ENCODE data around the gene PPIG.
"Not testable (repeated sequence)": the region's sequence is repeated elsewhere in the genome, so short reads cannot be mapped to it uniquely, and the experiment has no call there.

Gene PPIG

DNA sequence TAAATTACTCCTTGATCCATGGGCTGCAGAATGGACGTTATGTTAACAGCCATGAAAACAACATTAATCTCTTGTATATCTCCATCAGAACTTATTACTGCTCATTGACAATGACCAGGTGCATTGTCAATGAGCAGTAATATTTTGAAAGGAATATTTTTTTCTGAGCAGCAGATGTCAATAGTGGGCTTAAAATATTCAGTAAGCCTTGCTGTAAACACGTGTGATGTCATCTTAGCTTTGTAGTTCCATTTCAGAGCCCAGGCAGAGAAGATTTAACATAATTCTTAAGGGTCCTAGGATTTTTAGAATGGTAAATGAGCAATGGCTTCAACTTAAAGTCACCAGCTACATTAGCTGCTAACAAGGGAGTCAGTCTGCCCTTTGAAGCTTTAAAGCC is 83.4 kb downstream of the PPIG start:
- no peak for DNase-seq

DNA sequence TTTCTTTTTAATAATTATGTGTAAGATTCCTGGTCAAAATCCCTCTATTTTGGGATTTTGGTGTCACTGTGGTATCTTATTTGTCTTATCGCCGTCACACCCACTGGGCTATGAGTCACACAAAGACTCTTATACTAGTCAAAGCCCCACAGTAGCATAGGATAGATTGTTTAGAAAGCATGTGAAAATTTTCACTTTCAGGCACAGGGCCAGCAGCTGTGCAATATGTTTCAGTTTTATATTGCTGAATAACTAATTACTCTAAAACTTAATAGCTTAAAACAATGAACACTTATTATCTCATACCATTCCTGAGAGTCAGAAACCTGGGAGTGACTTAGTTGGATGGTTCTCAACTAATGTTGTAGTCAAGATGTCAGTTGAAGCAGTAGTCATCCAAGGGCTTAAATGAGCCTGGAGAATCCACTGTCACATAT is 86.1 kb downstream of the PPIG start:
- DNase-seq: no peak

- DNase-seq: no peak
Measured at GRCh38 chr2:169670937-169671336, 86.8 kb downstream of the PPIG start.

- DNase-seq: no peak
Measured at GRCh38 chr2:169672406-169672805, 88.3 kb downstream of the PPIG start.

DNA sequence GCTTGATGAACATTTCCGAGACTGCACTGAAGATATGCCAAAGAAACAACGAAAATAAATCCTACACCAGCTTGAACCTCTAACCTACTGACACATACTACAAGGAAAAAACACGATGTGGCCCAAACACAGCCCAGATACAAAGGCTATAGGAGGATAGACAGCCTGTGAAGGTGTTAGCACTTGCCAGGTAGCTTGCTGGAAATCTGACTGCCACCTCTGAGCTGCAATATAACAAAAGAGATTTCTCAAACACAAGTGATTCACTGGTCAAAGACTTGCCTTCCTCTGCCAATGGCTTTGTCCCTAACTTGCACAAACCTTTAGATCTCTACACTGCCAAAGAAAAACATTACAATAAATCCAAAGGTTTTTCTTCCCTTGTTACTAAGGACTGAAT is 89.0 kb downstream of the PPIG start:
- no peak for DNase-seq

GRCh38 chr2:169673921-169674320 is 89.8 kb downstream of the PPIG start:
- DNase-seq: no peak

- DNase-seq: no peak
Measured at GRCh38 chr2:169676357-169676756, 92.2 kb downstream of the PPIG start.

DNA sequence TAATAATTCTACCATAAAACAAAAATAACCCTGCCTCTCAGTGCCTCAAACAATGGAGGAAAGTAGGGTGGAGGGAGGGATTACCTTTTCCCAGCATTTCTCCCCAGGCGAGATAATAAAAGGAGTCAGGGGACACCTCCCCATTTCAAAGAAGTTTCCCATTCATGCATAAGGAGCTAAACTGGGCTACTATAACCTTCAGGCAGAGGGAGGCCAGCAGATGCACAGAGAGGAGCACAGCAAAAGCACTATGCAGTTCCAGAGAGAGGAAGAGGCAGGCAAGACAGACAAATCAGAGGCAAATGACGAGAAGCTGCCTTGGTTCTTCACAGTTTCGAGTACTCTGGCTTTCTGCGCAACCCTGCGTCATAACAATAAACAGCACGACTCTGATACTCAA is 92.7 kb downstream of the PPIG start:
- no peak for DNase-seq

DNA sequence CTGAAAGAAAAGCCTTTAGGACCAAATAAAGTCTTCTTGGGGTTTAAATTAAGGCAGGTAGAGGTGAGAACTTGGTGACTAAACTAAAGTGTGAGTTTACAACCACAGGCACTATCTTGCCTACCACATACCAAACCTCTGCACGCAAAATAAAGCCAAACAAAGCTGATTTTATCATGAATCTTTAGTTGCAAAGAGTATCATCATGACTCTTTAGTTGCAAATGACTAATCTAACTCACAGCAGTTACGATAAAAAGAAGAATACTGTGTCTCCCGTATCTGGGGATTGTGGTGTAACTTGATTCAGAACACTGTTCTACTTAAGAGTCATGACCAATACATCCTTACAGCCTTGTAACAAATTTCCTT is 98.9 kb downstream of the PPIG start:
- DNase-seq: no peak

- no peak for DNase-seq
Measured at GRCh38 chr2:169683425-169684134, 99.4 kb downstream of the PPIG start.

- no peak for DNase-seq
Measured at GRCh38 chr2:169684135-169684565, 100.0 kb downstream of the PPIG start.

DNA sequence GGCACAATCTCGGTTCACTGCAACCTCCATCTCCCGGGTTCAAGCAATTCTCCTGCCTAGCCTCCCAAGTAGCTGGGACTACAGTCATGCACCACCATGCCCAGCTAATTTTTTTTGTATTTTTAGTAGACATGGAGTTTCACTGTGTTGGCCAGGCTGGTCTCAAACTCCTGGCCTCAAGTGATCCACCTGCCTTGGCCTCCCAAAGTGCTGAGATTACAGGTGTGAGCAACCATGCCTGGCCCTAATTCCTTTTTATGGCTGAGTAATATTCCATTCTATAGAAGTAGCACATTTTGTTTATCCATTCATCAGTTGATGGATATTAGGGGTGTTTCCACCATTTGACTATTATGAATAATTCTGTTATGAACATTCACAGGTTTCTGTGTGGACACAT is 100.6 kb downstream of the PPIG start:
- DNase-seq: not testable (repeated sequence)

DNA sequence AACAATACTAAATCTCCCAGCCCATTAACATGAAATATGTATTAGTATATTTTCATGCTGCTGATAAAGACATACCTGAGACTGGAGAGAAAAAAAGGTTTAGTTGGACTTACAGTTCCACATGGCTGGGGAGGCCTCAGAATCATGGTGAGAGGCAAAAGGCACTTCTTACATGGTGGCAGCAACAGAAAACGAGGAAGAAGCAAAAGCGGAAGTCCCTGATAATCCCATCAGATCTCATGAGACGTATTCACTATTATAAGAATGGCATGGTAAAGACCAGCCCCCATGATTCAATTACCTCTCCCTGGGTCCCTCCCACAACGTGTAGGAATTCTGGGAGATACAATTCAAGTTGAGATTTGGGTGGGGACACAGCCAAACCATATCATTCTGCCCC is 102.7 kb downstream of the PPIG start:
- not testable (repeated sequence) for DNase-seq

DNA sequence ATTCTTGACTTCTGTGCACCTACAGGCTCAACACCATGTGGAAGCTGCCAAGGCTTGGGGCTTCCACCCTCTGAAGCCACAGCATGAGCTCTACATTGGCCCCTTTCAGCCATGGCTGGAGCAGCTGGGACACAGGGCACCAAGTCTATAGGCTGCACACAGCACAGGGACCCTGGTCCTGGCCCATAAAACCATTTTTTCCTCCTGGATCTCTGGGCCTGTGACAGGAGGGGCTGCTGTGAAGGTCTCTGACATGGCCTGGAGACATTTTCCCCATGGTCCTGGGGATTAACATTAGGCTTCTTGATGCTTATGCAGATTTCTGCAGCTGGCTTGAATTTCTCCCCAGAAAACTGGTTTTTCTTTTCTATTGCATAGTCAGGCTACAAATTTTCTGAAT is 103.8 kb downstream of the PPIG start:
- not testable (repeated sequence) for DNase-seq

DNA sequence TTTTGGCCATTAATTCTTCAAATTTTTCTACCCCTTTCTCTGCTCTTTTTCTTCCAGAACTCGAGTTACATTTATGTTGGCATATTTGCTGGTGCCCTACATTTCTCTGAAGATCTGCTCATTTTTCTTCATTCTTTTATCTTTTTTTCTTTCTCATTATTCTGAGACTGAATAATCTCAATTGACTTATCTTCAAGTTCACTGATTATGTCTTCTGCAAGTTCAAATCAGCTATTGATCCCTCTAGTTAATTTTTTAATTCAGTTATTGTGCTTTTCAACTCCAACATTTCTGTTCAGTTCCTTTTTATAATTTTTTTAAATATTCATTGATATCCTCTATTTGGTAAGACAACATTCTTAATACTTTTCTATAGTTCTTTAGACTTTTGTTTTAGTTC is 106.8 kb downstream of the PPIG start:
- no peak for DNase-seq
